ENCODE results near the gene GTF2IRD1.

GRCh38 chr7:74476626-74477025 lies 22.9 kb downstream of the GTF2IRD1 start:
- TF ChIP-seq CTCF (IDR thresholded peaks at IDR 0.05): no peak
- TF ChIP-seq PREB (CRISPR knock-in tag; IDR thresholded peaks at IDR 0.05; ENCODE audit: borderline replicate concordance): no peak
- no peak for TF ChIP-seq KAT7 (CRISPR knock-in tag; IDR thresholded peaks at IDR 0.05; ENCODE audit: borderline replicate concordance)
- TF ChIP-seq FOXK1 (CRISPR knock-in tag; IDR thresholded peaks at IDR 0.05): no peak
- no peak for TF ChIP-seq STAT6 (CRISPR knock-in tag; conservative IDR thresholded peaks at IDR 0.05; ENCODE audit: low read depth)
- no peak for TF ChIP-seq CBFB (CRISPR knock-in tag; IDR thresholded peaks at IDR 0.05; ENCODE audit: low read depth)
- TF ChIP-seq USF1 (CRISPR knock-in tag; IDR thresholded peaks at IDR 0.05): no peak
